K562 (cell line): Measurements from ENCODE around the gene AMOTL1.

Experiments
- CTCF ChIP-seq, 3 experiments: IDR thresholded peaks in 2 of 3; conservative IDR thresholded peaks in 1 of 3; 2 replicates each; pipeline ENCODE4 v1.5.1; 2011 to 2012; ENCODE audit warnings: low read length in 3 of 3, mild to moderate bottlenecking in 3 of 3, control low read depth in 2 of 3, improper control_type of control experiment in 1 of 3, inconsistent platforms in 1 of 3, low read depth in 1 of 3, mixed read lengths in 1 of 3, moderate library complexity in 1 of 3; ENCODE audit not compliant: insufficient read depth in 2 of 3
- FOXM1 ChIP-seq, 2 experiments: fragments of 450-650 bp in 1 of 2; sonication (generic) in 1 of 2; formaldehyde crosslinking in 1 of 2; IDR thresholded peaks; 2 replicates each; pipeline versions ENCODE4 v1.6.1 to v1.9.0; 2017 to 2022; ENCODE audit warnings: low read depth in 2 of 2, mild to moderate bottlenecking in 2 of 2, missing genetic modification reagents in 1 of 2, moderate library complexity in 1 of 2
- MAX ChIP-seq: sonication (generic); formaldehyde crosslinking; IDR thresholded peaks from 2 replicates; pipeline ENCODE4 v1.9.0; 2022; ENCODE audit warnings: mild to moderate bottlenecking, missing genetic modification reagents
- U2AF2 ChIP-seq: fragments of 200-400 bp; formaldehyde crosslinking; optimal IDR thresholded peaks from 2 replicates; pipeline ENCODE3; 2017; ENCODE audit warnings: low read depth, mild to moderate bottlenecking, low read length
- ZNF274 ChIP-seq: IDR thresholded peaks from 2 replicates; pipeline ENCODE4 v1.6.1; 2011; ENCODE audit warnings: low read depth, mild to moderate bottlenecking, low read length, moderate library complexity, borderline replicate concordance
- ZNF561 ChIP-seq: fragments of 450-650 bp; formaldehyde crosslinking; conservative IDR thresholded peaks from 2 replicates; pipeline ENCODE4 v1.4.0; 2020; ENCODE audit warnings: mild to moderate bottlenecking, moderate library complexity

- no peak for TF ChIP-seq MAX (CRISPR knock-in tag)
- TF ChIP-seq FOXM1 (IDR thresholded peaks at IDR 0.05; ENCODE audit: low read depth) = no peak
- TF ChIP-seq FOXM1 (CRISPR knock-in tag; IDR thresholded peaks at IDR 0.05; ENCODE audit: low read depth) = no peak
- no peak for TF ChIP-seq ZNF274
- TF ChIP-seq U2AF2 = no peak
- no peak for TF ChIP-seq ZNF561 (CRISPR knock-in tag)
- TF ChIP-seq CTCF (IDR thresholded peaks at IDR 0.05 in 2 of 3, conservative IDR thresholded peaks at IDR 0.05 in 1 of 3; ENCODE audit: insufficient read depth in 2 of 3, low read depth in 1 of 3, low read length in 3 of 3) = no peak
These were observed 52.3 kb downstream of the AMOTL1 start for GRCh38 chr11:94820480-94820879.
